SU-DHL-6 (cell line): ENCODE measurements around the gene ZFP1.

Source experiments
- H2AFZ ChIP-seq: fragments of 200-600 bp; sonication (generic); 2 replicates; pipeline ENCODE4 v1.6.1; 2014; ENCODE audit warnings: low read depth, mild to moderate bottlenecking, moderate library complexity, mixed read lengths, antibody characterized with exemption, low read length; ENCODE audit not compliant: severe bottlenecking
- H3F3A ChIP-seq: fragments of 200-600 bp; shearing (Covaris generic); 2 replicates; pipeline ENCODE4 v1.6.0; 2016; ENCODE audit warnings: antibody characterized with exemption, mild to moderate bottlenecking; ENCODE audit not compliant: insufficient read depth
- H3K27ac ChIP-seq: fragments of 200-600 bp; sonication (generic); 2 replicates; pipeline ENCODE4 v1.5.1; 2016; ENCODE audit warnings: low read depth, mild to moderate bottlenecking, low read length, moderate library complexity, mixed read lengths
- H3K27me3 ChIP-seq: fragments of 200-600 bp; sonication (generic), shearing (Covaris generic); 2 replicates; pipeline ENCODE4 v1.6.0; 2014; ENCODE audit warnings: mild to moderate bottlenecking, low read length
- H3K36me3 ChIP-seq: fragments of 200-600 bp; sonication (generic); 2 replicates; pipeline ENCODE4 v1.6.1; 2014; ENCODE audit warnings: mild to moderate bottlenecking, low read length, mixed read lengths
- H3K4me2 ChIP-seq: fragments of 300-600, 200-600 bp; shearing (Covaris generic), sonication (generic); 2 replicates; pipeline ENCODE4 v1.6.0; 2014; ENCODE audit warnings: low read length, low read depth, mild to moderate bottlenecking; ENCODE audit not compliant: poor library complexity, severe bottlenecking
- H3K4me3 ChIP-seq: fragments of 200-600 bp; sonication (generic); 2 replicates; pipeline ENCODE4 v1.5.1; 2014; ENCODE audit warnings: antibody characterized with exemption, low read length, mild to moderate bottlenecking, mixed read lengths; ENCODE audit not compliant: insufficient read depth, poor library complexity, severe bottlenecking
- H3K79me2 ChIP-seq: fragments of 200-600 bp; sonication (generic); 2 replicates; pipeline ENCODE4 v1.6.1; 2014; ENCODE audit warnings: mild to moderate bottlenecking, low read length, moderate library complexity; ENCODE audit not compliant: insufficient read depth
- H3K9ac ChIP-seq: fragments of 200-600 bp; sonication (generic); 2 replicates; pipeline ENCODE4 v1.7.0; 2014; ENCODE audit warnings: mild to moderate bottlenecking, low read length
- H3K9me2 ChIP-seq: fragments of 200-600 bp; sonication (generic); replicated peaks from 2 replicates; pipeline ENCODE4 v1.6.1; 2014; ENCODE audit warnings: low read length; ENCODE audit not compliant: insufficient read depth
- H3K9me3 ChIP-seq: fragments of 200-600 bp; sonication (generic); 2 replicates; pipeline ENCODE4 v1.6.1; 2014; ENCODE audit warnings: low read length, mixed read lengths; ENCODE audit not compliant: insufficient read depth
- H4K20me1 ChIP-seq: fragments of 200-600 bp; sonication (generic); 2 replicates; pipeline ENCODE4 v1.6.1; 2014; ENCODE audit warnings: low read depth, mild to moderate bottlenecking, antibody characterized with exemption, low read length, moderate library complexity, mixed read lengths
- EZH2phosphoT487 ChIP-seq: fragments of 200-600 bp; sonication (generic), shearing (Covaris generic); conservative IDR thresholded peaks from 2 replicates; pipeline ENCODE4 v1.6.1; 2018; ENCODE audit warnings: mild to moderate bottlenecking, antibody characterized with exemption, low read length, moderate library complexity, mixed read lengths
- TF ChIP-seq, protein P1 (sequence below): fragments of 200-600 bp; sonication (generic); IDR thresholded peaks from one replicate; pipeline ENCODE4 v1.5.1; 2017; ENCODE audit warnings: antibody characterized with exemption, mild to moderate bottlenecking, low read length, moderate library complexity; ENCODE audit not compliant: insufficient read depth, poor library complexity, severe bottlenecking

Gene ZFP1

DNA sequence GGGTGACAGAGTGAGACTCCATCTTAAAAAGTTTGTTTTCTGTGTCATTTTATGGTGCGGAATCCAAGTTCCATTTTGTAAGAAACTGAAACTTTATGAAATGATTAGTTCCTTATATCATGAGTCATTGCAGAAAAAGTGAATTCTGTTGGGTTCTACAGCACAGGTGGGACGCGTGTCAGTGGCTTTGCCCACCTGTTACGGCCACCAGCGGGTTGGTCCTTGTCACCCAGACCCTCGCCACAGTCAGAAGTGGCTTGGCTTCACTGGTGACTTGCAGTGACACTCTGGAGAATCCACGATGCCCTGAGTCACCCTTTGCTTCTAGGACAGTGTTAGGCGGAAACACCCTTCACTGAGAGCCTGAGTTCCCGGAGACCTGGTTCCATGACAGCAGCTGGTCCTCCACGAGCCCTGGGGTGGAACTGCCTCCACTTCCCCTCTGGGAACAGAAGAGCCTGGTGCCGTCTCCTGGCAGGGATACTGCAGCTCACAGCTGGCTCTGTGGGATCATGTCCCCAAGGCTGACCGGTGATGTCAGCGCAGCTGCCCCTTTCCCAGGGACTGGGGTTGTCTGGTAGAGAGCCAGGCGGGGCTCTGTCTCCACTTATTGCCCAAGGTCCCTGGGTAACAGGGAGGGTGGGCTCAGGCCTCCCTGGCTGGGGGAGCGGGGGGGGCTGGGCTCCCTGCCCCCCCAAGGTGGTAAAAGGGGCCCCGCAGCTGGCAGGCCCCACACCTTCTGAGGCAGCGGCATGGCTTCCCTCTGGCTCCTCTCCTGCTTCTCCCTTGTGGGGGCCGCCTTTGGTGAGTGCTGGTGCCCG is 70.1 kb downstream of the ZFP1 start, which contains the start of gene CTRB1:
Gene CTRB1 (plus strand): TSS at position 733 of the 821 bp plus-strand sequence. CDS start 20 bp downstream, at position 753.
- Histone ChIP-seq H3K9me2 (no peaks in the 10 kb centered on the region), H3K36me3 (no peaks in the 10 kb centered on the region), H3K27me3 (no peaks in the 10 kb centered on the region), H3K79me2 (no peaks in the 10 kb centered on the region), H3K4me2 (peak within 1 kb of the TSS; percentile 21), H3K9me3 (no peaks in the 10 kb centered on the region), H4K20me1 (no peaks in the 10 kb centered on the region), H3F3A (no peaks in the 10 kb centered on the region), H3K9ac (no peak within 1 kb of the TSS), H2AFZ (no peak within 1 kb of the TSS), H3K27ac (no peak within 1 kb of the TSS), H3K4me3 (no peak within 1 kb of the TSS)
- no peak for TF ChIP-seq EZH2phosphoT487

DNA sequence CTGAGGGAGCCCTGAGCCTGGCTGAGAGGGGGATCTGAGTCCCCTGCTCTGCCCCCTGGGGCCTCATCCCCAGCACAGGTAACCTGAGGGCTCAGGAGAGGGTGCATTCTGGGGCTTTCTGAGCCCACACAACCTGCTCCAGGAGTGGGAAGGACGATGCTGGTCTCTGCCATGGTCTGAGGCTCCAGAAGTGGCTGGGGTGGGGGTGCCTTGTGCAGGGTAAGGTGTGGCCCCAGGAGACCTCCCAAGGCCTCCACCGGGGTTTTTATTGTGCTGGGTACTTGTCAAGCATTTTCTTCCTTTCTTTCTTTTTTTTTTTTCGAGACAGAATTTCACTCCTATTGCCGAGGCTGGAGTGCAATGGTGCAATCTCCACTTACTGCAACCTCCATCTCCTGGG is 70.8 kb downstream of the ZFP1 start:
- Histone ChIP-seq H2AFZ (no peak overlapping the region), H3K36me3 (no peaks in the 10 kb centered on the region), H3K9ac (no peak overlapping the region), H3K79me2 (no peaks in the 10 kb centered on the region), H3K4me3 (no peak overlapping the region), H3K9me2 (no peaks in the 10 kb centered on the region), H3K9me3 (no peaks in the 10 kb centered on the region), H3F3A (no peaks in the 10 kb centered on the region), H3K27ac (no peak overlapping the region), H4K20me1 (no peaks in the 10 kb centered on the region), H3K27me3 (no peaks in the 10 kb centered on the region), H3K4me2 (no peak overlapping the region)
- TF ChIP-seq, protein P1, sequence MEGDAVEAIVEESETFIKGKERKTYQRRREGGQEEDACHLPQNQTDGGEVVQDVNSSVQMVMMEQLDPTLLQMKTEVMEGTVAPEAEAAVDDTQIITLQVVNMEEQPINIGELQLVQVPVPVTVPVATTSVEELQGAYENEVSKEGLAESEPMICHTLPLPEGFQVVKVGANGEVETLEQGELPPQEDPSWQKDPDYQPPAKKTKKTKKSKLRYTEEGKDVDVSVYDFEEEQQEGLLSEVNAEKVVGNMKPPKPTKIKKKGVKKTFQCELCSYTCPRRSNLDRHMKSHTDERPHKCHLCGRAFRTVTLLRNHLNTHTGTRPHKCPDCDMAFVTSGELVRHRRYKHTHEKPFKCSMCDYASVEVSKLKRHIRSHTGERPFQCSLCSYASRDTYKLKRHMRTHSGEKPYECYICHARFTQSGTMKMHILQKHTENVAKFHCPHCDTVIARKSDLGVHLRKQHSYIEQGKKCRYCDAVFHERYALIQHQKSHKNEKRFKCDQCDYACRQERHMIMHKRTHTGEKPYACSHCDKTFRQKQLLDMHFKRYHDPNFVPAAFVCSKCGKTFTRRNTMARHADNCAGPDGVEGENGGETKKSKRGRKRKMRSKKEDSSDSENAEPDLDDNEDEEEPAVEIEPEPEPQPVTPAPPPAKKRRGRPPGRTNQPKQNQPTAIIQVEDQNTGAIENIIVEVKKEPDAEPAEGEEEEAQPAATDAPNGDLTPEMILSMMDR, result no peak
- TF ChIP-seq EZH2phosphoT487, result no peak

DNA sequence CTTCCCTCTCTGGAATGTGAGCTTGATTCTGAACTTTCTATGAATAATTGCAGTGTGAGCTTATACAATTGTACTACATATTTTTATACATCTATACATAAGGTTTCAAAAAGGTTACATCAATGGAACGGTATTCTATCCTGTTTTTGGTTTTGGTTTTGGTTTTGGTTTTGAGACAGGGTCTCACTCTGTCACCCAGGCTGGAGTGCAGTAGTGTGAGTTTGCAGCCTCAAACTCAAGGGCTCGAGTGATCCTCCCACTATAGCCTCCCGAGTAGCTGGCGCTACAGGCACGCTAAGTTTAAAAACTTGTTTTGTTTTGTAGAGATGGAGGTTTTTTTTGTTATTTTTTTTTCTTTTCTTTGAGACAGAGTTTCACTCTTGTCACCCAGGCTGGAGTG is 71.5 kb downstream of the ZFP1 start:
- no peaks in the 10 kb centered on the region for H3F3A ChIP-seq
- no peaks in the 10 kb centered on the region for H3K9me2 ChIP-seq
- no peak overlapping the region for H3K9ac ChIP-seq
- no peak overlapping the region for H3K4me3 ChIP-seq
- TF ChIP-seq, protein P1, result no peak
- TF ChIP-seq EZH2phosphoT487, result no peak
- H3K9me3 ChIP-seq, result no peaks in the 10 kb centered on the region
- no peak overlapping the region for H2AFZ ChIP-seq
- H3K4me2 ChIP-seq, result peak overlapping the region; percentile 21
- H3K36me3 ChIP-seq, result no peaks in the 10 kb centered on the region
- no peaks in the 10 kb centered on the region for H3K79me2 ChIP-seq
- H3K27ac ChIP-seq, result no peak overlapping the region
- no peaks in the 10 kb centered on the region for H4K20me1 ChIP-seq
- no peaks in the 10 kb centered on the region for H3K27me3 ChIP-seq
